Endothelial cell (in vitro differentiated cells): ENCODE measurements around the gene ARHGAP29. TPM values are rescaled to one million over a fixed set of nuclear protein-coding genes. Genes with fewer than 3 reads are reported as not detected.

ENCODE experiments used
- DNase-seq: peaks from one replicate; pipeline ENCODE4 v3.0.0; 2021; ENCODE audit warnings: low spot score
- H3K27ac Mint-ChIP-seq: one replicate; pipeline ENCODE4 v1.8.0; 2021; ENCODE audit warnings: mixed read lengths, inconsistent platforms; ENCODE audit not compliant: unreplicated experiment
- H3K27me3 Mint-ChIP-seq: one replicate; pipeline ENCODE4 v1.8.0; 2021; ENCODE audit warnings: mild to moderate bottlenecking, moderate library complexity, mixed read lengths, inconsistent platforms; ENCODE audit not compliant: unreplicated experiment
- H3K36me3 Mint-ChIP-seq: one replicate; pipeline ENCODE4 v1.8.0; 2021; ENCODE audit warnings: mild to moderate bottlenecking, low read depth, mixed read lengths, inconsistent platforms; ENCODE audit not compliant: unreplicated experiment
- H3K4me1 Mint-ChIP-seq: one replicate; pipeline ENCODE4 v1.8.0; 2021; ENCODE audit warnings: mild to moderate bottlenecking, mixed read lengths, inconsistent platforms; ENCODE audit not compliant: unreplicated experiment
- H3K4me3 Mint-ChIP-seq: one replicate; pipeline ENCODE4 v1.8.0; 2021; ENCODE audit warnings: mild to moderate bottlenecking, mixed read lengths, inconsistent platforms; ENCODE audit not compliant: unreplicated experiment
- H3K9me3 Mint-ChIP-seq: one replicate; pipeline ENCODE4 v1.8.0; 2021; ENCODE audit warnings: mixed read lengths, inconsistent platforms; ENCODE audit not compliant: unreplicated experiment
- total RNA-seq: library from RNA; stranded (reverse); fragmentation: NEBNext Ultra II Directional; extraction: Animal tissue kit (Norgen Biotek cat#: 25700); gene quantifications from one replicate; pipeline ENCODE4 v1.2.1, GENCODE V29; 2021; ENCODE audit not compliant: unreplicated experiment
- TF ChIP-seq, protein P1 (sequence below): fragments of 200-600 bp; sonication (generic); IDR thresholded peaks from one replicate; pipeline ENCODE4 v1.5.0; 2021; ENCODE audit warnings: antibody characterized with exemption; ENCODE audit not compliant: unreplicated experiment

The ARHGAP29 gene
- total RNA-seq, 1 donor from 2014 or later = 276 TPM

DNA sequence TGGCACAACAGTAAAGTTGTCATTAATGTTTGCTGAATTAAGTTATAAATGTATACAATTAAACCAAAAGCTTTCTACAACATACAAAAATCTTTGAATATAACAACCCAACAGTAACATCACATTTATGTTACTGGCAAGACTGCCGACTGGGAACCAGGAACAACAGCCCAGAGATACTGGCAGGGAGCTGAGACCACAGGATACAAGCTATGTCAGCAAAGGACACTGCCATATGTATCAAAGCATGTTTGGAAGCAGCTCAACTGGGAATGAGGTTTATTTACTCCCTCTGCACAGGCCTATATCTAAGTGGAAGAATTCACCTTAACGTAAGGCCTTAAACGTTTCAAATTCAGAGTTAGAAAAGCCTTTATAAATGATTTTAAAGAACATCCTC is 50.4 kb downstream of the ARHGAP29 start:
- no peak for DNase-seq
- Mint-ChIP-seq H3K27me3 (peaks cover 3% of the 10 kb centered on the region), H3K36me3 (peaks cover 59% of the 10 kb centered on the region), H3K4me3 (no peak overlapping the region), H3K27ac (no peak overlapping the region), H3K4me1 (peaks cover 21% of the 10 kb centered on the region), H3K9me3 (no peaks in the 10 kb centered on the region)
- TF ChIP-seq, protein P1, sequence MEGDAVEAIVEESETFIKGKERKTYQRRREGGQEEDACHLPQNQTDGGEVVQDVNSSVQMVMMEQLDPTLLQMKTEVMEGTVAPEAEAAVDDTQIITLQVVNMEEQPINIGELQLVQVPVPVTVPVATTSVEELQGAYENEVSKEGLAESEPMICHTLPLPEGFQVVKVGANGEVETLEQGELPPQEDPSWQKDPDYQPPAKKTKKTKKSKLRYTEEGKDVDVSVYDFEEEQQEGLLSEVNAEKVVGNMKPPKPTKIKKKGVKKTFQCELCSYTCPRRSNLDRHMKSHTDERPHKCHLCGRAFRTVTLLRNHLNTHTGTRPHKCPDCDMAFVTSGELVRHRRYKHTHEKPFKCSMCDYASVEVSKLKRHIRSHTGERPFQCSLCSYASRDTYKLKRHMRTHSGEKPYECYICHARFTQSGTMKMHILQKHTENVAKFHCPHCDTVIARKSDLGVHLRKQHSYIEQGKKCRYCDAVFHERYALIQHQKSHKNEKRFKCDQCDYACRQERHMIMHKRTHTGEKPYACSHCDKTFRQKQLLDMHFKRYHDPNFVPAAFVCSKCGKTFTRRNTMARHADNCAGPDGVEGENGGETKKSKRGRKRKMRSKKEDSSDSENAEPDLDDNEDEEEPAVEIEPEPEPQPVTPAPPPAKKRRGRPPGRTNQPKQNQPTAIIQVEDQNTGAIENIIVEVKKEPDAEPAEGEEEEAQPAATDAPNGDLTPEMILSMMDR = no peak

DNA sequence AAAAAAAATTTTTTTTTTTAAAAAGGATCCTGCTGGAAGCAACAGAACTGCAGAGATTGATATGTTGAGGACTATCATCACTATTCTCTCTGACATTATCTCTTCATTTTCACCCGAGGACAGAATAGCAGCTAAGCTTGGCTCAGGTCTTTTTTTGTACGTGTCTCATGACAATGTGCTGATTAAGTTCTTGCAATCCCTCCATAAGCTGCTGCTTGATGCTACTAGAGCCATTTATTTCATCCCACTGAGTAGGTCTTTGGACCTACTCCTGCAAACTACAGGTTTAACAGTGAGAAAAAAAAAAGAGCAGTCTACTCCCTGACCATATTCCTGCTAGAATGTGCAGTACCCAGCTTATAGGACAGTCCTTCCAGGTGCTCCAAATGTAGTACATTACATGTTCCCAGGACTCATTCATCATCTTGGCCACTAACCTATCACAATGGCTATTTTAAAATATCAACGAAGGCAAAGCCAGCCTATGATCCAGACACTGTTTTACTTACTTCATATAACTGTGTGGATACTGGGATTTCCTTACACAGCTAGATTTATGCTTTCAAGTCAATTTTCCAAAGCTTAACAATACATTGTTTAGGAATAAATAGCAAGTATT is 54.1 kb downstream of the ARHGAP29 start:
- Mint-ChIP-seq H3K27ac (peak overlapping the region; percentile 20), H3K9me3 (no peaks in the 10 kb centered on the region), H3K27me3 (peaks cover 7% of the 10 kb centered on the region), H3K4me1 (peaks cover 26% of the 10 kb centered on the region), H3K36me3 (peaks cover 67% of the 10 kb centered on the region), H3K4me3 (peak overlapping the region; percentile 33)
- TF ChIP-seq, protein P1 = no peak
- DNase-seq = no peak

DNA sequence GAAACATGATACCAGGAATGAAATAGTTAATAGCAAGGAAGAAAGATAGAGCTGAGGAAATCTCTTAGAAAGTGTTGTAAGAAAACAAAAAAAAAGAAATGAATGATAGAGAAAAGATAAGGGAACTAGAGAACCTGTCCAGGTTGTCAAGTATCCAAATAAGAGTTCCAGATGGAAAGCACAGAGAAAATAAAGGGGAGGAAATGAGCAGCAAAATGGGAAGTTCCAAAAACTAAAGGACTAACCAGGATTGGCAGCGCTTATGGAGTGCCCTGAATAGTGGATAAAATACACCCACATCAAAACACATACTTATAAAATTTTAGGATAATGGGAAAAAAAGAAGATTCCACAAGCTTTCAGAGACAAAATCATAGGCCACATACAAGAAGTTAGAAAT is 55.2 kb downstream of the ARHGAP29 start:
- TF ChIP-seq, protein P1 = no peak
- H3K9me3 Mint-ChIP-seq = no peaks in the 10 kb centered on the region
- H3K4me1 Mint-ChIP-seq = peaks cover 26% of the 10 kb centered on the region
- peaks cover 5% of the 10 kb centered on the region for H3K27me3 Mint-ChIP-seq
- H3K27ac Mint-ChIP-seq = no peak overlapping the region
- H3K4me3 Mint-ChIP-seq = no peak overlapping the region
- H3K36me3 Mint-ChIP-seq = peaks cover 69% of the 10 kb centered on the region
- no peak for DNase-seq

DNA sequence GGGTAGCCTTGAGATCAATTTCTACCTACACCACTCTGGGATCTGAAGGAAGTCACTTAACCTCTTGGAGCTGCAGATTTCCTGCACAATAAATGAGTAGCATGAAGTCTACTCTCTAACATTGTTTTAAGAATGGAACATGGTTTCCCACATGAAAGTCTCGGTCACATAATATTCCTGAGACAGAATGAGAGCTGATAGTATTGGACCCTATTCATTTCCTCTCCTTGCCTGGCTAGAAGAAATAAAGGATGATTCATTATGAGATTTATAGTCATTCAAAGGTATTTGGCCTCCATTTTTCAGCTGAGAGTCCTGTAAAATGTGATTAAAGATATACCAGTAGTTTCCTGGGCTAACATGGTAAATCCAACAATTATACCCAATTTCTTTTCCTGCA is 56.7 kb downstream of the ARHGAP29 start:
- Mint-ChIP-seq H3K4me1 (peaks cover 26% of the 10 kb centered on the region), H3K36me3 (peaks cover 84% of the 10 kb centered on the region), H3K4me3 (peak overlapping the region; percentile 73), H3K27ac (peak overlapping the region; percentile 85), H3K27me3 (peaks cover 5% of the 10 kb centered on the region), H3K9me3 (no peaks in the 10 kb centered on the region)
- TF ChIP-seq, protein P1 = no peak
- no peak for DNase-seq

DNA sequence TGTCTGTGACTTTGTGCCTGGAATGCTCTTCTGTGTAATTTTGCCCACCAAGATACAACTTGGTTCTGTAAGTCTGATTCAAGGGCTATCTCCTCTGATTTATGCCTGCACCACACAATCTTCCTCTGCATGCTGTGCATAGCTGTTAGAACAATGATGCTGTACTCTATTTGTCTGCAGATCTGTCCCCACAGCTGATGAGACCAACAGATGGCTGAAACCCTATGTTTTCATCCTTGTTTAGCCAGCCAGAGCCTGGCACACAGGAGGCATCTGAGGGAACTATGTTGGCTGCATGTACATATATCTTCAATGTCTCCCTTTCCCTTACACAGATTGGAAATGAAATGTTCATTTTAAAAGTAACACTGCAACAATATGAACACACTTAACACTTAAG is 58.5 kb downstream of the ARHGAP29 start:
- TF ChIP-seq, protein P1 = no peak
- Mint-ChIP-seq H3K27me3 (peaks cover 5% of the 10 kb centered on the region), H3K27ac (peak overlapping the region; percentile 82), H3K36me3 (peaks cover 91% of the 10 kb centered on the region), H3K4me3 (peak overlapping the region; percentile 68), H3K4me1 (peaks cover 30% of the 10 kb centered on the region), H3K9me3 (no peaks in the 10 kb centered on the region)
- no peak for DNase-seq
